ENCODE results near the gene IER5.

IER5 gene

DNA sequence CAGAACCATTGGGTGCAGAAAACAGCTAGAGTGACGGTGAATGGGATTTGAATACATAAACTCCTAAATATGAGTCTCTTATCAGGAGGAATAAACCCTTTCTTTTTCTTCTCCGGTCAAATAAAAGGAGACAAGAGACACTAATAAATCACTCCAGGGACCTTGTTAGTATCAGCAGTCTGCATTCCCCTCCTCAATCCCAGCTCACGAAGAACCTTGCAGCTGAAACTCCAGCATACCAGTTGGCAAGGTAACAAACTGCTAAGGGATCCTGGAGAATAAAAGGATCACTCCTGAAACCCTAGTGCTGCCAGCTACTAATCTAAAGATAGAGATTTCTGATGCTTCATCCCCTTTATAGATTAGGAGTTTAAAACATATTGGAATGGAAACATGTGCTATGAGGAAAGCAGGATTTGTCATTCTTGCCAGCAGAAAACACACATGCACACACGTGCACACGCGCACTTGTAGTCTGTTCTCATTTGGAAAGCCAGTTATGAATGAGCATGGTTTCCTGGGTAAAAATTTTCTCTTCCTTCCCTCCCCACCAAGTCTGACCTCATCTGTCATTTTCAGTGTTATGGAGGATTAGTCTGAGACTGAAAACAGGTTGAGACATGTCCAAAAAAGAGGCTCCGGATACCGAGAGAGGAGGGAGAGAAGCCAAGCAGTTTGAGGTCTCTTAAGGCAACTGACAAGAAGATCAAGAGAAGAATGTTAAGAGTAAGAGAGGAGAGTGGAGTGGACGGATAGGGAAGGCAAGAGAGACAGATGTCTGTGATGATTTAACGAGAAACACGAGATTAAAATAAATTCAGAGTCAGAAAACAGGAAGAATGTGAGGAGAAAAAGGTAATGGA, 10.9 kb downstream of the IER5 start:
- DNase-seq (ENCODE audit: low read depth) = peak; percentile 13

GRCh38 chr1:181100015-181100905, 11.8 kb downstream of the IER5 start:
- no peak for DNase-seq (ENCODE audit: low read depth)

DNA sequence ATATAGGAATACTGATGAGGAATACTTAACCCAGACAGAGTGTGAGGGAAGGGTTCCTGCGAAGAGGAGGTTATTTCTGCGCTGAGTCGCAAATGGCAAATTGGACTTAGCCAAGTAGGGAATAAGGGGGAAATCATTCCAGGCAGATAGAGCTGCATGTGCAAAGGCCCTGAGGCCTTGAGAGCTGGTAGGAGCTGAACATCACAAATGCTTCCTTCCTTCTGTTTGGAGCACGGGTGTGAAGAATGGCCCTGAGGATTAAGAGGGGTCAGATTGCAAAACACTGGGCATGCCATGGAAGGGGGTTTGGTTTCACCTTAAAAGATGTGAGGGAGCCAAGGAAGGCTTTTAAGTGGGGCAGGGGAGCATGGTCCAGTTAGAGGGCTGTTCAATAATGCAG, 12.4 kb downstream of the IER5 start:
- DNase-seq (ENCODE audit: low read depth) = no peak

GRCh38 chr1:181101581-181102226, 13.2 kb downstream of the IER5 start:
- DNase-seq (ENCODE audit: low read depth) = no peak

- no peak for DNase-seq (ENCODE audit: low read depth)
Measured at GRCh38 chr1:181102841-181103240, 14.3 kb downstream of the IER5 start.

- DNase-seq (ENCODE audit: low read depth) = no peak
Measured at GRCh38 chr1:181103399-181103798, 14.9 kb downstream of the IER5 start.

DNA sequence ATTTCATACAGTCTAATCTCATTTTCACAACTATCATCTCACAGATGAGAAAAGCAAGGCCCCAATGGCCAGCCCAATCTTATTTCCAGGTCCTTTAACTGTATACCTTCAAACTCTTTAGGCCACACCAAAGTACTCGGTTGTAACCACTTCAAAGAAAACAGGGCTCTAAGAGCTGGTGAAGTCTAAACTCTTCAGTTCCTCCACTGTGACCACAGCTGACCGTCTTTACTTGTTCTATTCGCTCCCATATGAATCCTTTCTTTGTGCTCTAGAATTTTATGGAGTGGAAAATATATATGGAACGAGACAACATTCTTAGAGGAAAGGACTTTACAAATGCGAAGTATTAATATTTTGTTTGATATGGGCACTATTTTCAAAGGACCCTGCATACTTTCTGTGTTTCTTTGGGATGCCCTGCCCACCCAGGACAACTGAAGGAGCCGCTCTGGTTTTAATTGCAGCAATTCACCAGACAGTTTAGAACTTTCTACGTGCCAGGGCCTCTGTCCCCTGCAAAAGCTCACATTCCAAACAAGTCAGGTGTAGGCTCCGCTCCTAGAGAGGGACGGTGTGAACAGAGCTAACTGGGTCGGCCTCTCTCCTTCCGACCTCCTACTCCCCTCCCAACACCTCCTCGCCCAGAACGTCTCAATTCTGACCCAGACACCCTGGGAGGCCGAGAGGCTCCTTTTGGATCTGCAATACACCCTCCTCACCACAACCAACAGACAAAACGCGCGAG, 15.7 kb downstream of the IER5 start:
- no peak for DNase-seq (ENCODE audit: low read depth)

- DNase-seq (ENCODE audit: low read depth) = peak; percentile 21
Measured at GRCh38 chr1:181104790-181105133, 16.3 kb downstream of the IER5 start.

DNA sequence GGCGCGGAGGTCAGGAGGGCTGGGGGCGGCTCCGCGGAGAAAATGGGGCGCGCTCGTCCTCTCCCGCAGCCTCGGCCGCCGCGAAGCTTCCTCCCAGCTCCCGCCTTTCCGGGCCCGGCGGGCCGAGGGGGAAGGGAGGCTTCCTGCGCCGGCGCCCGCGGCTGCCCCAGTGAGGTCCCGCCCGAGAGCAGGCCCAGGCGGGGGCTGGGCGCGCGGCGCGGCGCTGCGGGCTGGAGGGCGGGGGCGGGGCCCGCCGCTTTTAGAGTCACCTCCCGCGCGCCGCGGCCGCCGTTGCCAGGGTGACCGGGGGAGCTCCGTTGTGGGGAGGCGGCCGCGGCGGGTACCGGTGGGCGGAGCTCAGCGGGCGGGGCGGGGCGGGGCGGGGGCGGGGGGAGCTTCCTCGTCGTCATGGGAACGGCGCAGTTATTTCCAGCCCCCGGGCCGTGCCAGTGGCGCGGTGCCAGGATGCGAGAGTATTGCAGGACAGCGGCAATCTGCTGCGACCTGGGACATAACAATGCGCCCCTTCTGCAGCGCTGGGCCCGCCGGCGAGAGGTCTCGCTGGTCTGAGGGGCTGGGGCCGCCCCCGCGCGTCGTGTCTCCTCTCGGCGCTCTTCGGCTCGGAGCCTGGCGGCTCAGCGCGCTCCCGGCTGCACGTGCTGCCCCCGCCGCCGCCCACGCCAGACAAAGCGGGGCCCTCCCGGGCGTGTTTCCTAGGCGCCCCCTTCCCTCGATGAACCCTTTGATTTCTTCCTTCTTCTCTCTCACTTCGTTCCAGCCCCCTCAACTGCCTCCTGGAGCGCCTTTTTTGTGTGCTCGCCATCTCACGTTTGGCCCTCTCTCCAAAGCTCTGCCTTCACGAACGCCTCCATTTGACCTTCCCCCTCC, 16.9 kb downstream of the IER5 start:
- DNase-seq (ENCODE audit: low read depth) = peak; percentile 93

GRCh38 chr1:181106022-181106312, 17.5 kb downstream of the IER5 start:
- no peak for DNase-seq (ENCODE audit: low read depth)

DNA sequence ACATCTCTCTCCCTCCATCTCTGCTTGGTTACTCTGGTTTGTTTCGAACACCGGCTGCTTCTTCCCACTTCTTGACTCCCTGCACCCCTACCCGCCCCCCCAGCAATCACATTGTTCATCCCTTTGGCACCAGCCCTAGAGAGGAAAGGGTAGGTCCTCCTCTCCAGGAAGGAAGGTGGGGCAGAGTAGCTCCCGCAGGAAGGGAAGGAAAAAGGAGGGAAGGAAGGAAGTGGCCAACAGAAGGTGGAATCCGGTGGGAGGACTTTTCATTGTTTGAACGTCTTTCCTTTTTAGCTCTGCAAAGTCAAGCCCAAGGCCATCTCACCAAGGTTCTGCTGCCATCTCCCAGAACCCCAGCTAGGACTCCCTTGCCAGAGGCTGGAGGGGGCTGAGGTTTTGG, 18.0 kb downstream of the IER5 start:
- DNase-seq (ENCODE audit: low read depth) = no peak

GRCh38 chr1:181107711-181108110, 19.2 kb downstream of the IER5 start:
- DNase-seq (ENCODE audit: low read depth) = no peak

GRCh38 chr1:181108304-181108867, 19.9 kb downstream of the IER5 start:
- no peak for DNase-seq (ENCODE audit: low read depth)

GRCh38 chr1:181110013-181110412, 21.5 kb downstream of the IER5 start:
- no peak for DNase-seq (ENCODE audit: low read depth)

DNA sequence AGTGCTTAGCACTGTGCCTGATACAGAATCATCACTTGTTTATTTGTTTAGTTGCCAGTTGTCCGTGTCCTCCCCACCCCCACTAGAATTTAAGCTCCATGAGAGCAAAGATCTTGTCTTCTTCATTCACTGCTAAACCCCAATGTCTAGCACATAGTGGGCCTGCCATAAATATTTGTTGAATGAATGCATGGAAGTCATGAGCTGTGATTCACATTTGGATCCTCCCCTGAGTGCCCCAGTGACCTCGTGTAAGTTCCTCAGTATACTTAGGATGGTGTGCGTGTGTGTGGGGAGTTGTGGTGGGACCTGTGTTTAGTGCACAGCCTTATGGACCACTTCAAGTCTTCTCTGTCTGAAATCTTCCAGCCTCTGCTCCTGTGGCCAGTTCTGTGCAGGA, 23.1 kb downstream of the IER5 start:
- no peak for DNase-seq (ENCODE audit: low read depth)

DNA sequence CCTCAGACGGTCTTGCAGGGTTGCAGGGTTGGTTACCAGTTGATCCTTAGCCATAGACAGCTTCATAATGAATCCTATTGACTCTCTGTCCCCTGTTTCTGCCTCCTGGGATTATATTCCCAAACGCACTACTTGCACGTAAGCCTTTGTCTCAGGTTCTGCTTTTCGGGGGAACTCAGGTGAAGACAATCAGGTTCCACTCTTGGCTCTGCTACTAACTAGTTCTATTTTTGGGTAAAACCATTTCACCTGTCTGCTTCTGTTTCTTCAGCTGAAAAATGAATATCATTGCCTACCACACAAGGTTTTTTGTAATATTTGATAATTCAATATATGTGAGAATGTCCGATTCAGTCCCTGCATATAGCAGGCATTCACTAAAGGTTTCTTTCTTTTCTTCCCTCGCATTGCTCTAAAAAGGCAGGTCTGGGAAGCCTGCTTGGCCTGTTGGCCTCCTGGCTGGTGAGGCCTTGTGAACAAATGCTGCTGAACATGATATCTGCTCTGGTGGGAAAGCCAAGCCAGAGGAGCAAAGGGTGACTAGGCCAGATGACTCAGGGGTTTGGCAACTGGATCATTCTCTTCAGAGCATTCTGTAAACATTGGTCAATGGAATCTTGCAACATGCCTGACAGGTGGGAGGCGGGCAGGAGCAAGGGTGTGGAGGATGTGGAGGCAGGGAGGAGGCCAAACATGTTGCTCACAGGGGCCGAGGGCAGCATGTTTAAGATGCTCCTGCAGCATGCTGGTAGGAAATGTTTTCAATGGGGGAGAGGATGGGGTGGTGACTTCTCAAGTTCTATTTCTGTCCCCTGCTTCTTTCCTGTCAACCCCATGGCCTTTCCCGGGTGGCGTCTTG, 23.8 kb downstream of the IER5 start:
- no peak for DNase-seq (ENCODE audit: low read depth)

DNA sequence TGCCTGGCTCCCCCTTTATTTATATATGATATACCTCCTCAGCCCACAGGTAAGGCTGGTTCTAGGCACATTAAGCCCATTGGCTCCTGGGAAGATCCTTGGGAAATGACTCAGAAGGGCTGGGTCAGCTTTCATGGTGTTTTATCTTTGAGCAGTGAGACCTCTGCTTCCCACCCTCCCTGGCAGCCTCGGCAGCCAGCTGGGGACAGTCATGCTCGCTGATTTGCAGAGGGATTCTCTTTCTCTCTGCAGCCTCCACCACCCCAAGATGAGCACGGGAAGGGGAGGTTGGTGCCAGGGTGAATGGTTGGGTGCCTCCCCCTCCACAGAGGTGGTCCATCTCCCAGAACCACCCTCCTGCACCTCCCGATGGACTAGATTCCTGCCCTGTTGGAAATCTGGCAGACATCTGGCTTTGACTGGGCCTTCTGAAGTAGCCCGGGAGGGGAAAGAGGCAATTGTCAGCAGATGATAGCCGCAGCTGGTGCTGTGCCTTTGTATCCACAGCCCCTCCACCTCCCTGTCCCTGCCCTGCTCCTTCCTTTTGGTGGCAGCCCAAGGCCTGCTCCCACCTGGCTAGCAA, 24.6 kb downstream of the IER5 start:
- no peak for DNase-seq (ENCODE audit: low read depth)

- DNase-seq (ENCODE audit: low read depth) = no peak
Measured at GRCh38 chr1:181114574-181115367, 26.3 kb downstream of the IER5 start.

- DNase-seq (ENCODE audit: low read depth) = no peak
Measured at GRCh38 chr1:181115368-181115684, 26.8 kb downstream of the IER5 start.

Data from activated T-helper 9 cell treated with anti-CD3 and anti-CD28 coated beads, Interleukin-2, amount 50 U/mL, for 16 hours (primary cell).